ENCODE results near the gene SEMA6C. TPM values are rescaled to one million over a fixed set of nuclear protein-coding genes. Genes with fewer than 3 reads are reported as not detected.
"Not testable (repeated sequence)": the region's sequence is repeated elsewhere in the genome, so short reads cannot be mapped to it uniquely, and the experiment has no call there.

SEMA6C gene, protein sequence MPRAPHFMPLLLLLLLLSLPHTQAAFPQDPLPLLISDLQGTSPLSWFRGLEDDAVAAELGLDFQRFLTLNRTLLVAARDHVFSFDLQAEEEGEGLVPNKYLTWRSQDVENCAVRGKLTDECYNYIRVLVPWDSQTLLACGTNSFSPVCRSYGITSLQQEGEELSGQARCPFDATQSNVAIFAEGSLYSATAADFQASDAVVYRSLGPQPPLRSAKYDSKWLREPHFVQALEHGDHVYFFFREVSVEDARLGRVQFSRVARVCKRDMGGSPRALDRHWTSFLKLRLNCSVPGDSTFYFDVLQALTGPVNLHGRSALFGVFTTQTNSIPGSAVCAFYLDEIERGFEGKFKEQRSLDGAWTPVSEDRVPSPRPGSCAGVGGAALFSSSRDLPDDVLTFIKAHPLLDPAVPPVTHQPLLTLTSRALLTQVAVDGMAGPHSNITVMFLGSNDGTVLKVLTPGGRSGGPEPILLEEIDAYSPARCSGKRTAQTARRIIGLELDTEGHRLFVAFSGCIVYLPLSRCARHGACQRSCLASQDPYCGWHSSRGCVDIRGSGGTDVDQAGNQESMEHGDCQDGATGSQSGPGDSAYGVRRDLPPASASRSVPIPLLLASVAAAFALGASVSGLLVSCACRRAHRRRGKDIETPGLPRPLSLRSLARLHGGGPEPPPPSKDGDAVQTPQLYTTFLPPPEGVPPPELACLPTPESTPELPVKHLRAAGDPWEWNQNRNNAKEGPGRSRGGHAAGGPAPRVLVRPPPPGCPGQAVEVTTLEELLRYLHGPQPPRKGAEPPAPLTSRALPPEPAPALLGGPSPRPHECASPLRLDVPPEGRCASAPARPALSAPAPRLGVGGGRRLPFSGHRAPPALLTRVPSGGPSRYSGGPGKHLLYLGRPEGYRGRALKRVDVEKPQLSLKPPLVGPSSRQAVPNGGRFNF
- total RNA-seq (10 to 100 TPM in 1 of 2 donors, 1 to 10 TPM in 1; 8.1 to 25.2 TPM), polyA plus RNA-seq (10 to 100 TPM in 1 of 2 donors, 1 to 10 TPM in 1; 2.5 to 28.8 TPM)
- long read RNA-seq, donor 1, partial matches to known transcripts: 0 of 1 reads
- long read RNA-seq, donor 1, other reads (novel, unspliced or antisense): 1 of 1 reads
- long read RNA-seq, donor 2, partial matches to known transcripts: 5 of 12 reads
- long read RNA-seq, donor 2, other reads (novel, unspliced or antisense): 7 of 12 reads

DNA sequence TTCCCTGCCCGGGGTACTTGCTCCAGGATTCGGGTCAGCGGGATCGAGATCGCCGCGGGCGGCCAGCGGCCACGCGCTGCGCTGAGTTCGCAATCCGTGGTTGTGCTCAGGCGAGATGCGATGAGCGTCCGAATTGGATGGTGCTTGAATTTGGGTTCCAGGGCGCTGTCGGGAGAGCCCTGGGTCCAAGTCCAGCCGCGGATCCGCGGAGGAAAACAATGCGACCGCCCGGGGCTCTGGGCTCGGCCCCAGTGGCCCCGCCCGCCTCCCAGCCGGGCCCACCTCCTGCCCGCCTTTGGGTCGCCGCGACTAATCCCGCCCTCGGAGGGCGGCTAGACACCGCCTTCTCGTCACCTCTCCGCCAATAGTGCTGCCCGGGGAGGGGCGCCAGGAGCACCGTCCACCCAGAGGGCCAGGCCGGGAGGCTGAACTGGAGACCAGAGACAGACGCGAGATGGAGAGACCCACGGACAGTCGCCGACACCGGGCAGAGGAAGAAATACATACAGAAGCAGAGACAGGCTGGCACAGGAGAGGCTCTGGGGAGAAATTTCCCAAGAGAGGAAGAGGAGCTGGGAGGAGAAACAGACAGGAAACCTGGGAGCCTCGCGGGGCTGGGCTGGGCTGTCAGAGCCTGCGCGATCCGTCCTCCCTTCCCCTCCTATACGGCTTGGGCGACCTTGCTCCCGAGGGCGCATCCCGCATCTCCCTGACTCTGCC lies at the start of gene SEMA6C:
Gene SEMA6C, minus strand, starts transcription at position 220 of the 720 bp plus-strand sequence. CDS start 4,010 bp downstream, outside the sequence.
- H3K9me3 ChIP-seq (ENCODE audit: control insufficient read depth, low read length): no peaks in the 10 kb centered on the region
- intact Hi-C loops (cut with DNase I): no loop called here
- H3K4me1 ChIP-seq (ENCODE audit: control insufficient read depth in 1 of 2, insufficient read depth in 2 of 2, low read length in 2 of 2): no peaks in the 10 kb centered on the region
- DNase-seq (peak; percentile 97 to 98), ATAC-seq (ENCODE audit: low FRiP score) (peak; percentile 99)
- peak within 1 kb of the TSS in 1 of 2 donors; percentile 18 for H3K27ac ChIP-seq (ENCODE audit: low read depth in 1 of 2, low read length in 2 of 2)
- peak within 1 kb of the TSS; percentile 68 to 77 for H3K4me3 ChIP-seq (ENCODE audit: low read length in 2 of 2)
- H3K36me3 ChIP-seq (ENCODE audit: control insufficient read depth in 1 of 2, insufficient read depth in 2 of 2, low read length in 1 of 2): no peaks in the 10 kb centered on the region
- no peaks in the 10 kb centered on the region for H3K27me3 ChIP-seq (ENCODE audit: control insufficient read depth in 1 of 2, insufficient read depth in 2 of 2, low read length in 1 of 2)
- 0% methylated on average over 60 to 61 of the region's 61 CpGs for WGBS, 2 donors

DNA sequence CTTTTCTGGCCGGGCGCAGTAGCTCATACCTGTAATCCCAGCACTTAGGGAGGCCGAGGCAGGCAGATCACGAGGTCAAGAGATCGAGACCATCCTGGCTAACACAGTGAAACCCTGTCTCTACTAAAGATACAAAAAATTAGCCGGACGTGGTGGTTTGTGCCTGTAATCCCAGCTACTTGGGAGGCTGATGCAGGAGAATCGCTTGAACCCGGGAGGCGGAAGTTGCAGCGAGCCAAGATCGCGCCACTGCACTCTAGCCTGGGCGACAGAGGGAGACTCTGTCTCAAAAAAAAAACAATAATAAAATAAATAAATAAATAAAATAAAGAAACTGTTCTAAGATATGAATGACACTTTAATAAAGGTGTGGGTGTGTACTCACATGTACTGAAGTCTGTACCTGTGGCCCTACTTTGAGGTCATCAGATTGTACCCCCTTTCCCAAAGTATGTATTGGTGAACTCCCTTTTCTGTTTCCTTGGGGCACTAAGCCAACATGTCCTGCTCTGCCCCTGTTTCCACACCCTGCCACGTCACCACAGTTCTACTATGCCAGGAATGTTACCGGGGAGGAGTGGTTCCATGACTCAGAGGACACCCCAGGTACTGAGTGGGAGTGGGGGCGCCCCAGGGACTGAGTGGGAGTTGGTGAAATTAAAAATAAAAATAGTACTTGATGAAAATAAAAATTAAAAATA lies 48.6 kb upstream of the SEMA6C start:
- WGBS, 2 donors: 76 to 77% methylated on average over 17 of the region's 17 CpGs
- not testable (repeated sequence) for H3K4me3 ChIP-seq (ENCODE audit: low read length in 2 of 2); H3K9me3 ChIP-seq (ENCODE audit: control insufficient read depth, low read length); ATAC-seq (ENCODE audit: low FRiP score); H3K27ac ChIP-seq (ENCODE audit: low read depth in 1 of 2, low read length in 2 of 2); H3K27me3 ChIP-seq (ENCODE audit: control insufficient read depth in 1 of 2, insufficient read depth in 2 of 2, low read length in 1 of 2); H3K4me1 ChIP-seq (ENCODE audit: control insufficient read depth in 1 of 2, insufficient read depth in 2 of 2, low read length in 2 of 2); H3K36me3 ChIP-seq (ENCODE audit: control insufficient read depth in 1 of 2, insufficient read depth in 2 of 2, low read length in 1 of 2)
- intact Hi-C loops (cut with DNase I): loop anchor here in 1 of 2 donors (5.0 to 10.0 kb wide), 2 partner anchors 57 to 150 kb away; partner anchors contain the start of genes PSMD4 and RFX5
- DNase-seq: peak; percentile 64 to 81

DNA sequence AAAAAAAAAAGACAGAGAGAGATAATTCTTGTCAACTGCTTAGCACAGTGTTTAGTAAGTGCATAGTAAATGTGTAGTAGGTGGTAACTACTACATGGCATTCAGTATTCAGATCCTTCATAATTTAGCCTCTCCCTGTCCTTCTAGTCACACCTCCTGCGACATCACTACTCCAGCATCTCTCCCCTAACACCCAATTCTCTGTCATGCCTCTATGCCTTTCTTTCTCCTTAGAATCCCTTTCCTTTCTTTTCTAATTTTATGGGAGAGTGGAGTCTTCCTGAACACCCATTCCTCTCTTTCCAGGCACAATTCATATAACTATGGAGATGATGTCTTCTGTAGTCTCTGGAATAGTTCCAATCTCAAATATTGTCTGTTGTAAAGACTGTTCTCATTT lies 47.4 kb upstream of the SEMA6C start:
- Histone ChIP-seq H3K4me1 (ENCODE audit: control insufficient read depth in 1 of 2, insufficient read depth in 2 of 2, low read length in 2 of 2) (no peaks in the 10 kb centered on the region), H3K4me3 (ENCODE audit: low read length in 2 of 2) (no peak overlapping the region), H3K9me3 (ENCODE audit: control insufficient read depth, low read length) (no peaks in the 10 kb centered on the region), H3K27me3 (ENCODE audit: control insufficient read depth in 1 of 2, insufficient read depth in 2 of 2, low read length in 1 of 2) (no peaks in the 10 kb centered on the region), H3K36me3 (ENCODE audit: control insufficient read depth in 1 of 2, insufficient read depth in 2 of 2, low read length in 1 of 2) (no peaks in the 10 kb centered on the region), H3K27ac (ENCODE audit: low read depth in 1 of 2, low read length in 2 of 2) (no peak overlapping the region)
- ATAC-seq (ENCODE audit: low FRiP score) (no peak), DNase-seq (no peak)
- 85 to 88% methylated on average over 1 of the region's 1 CpG for WGBS, 2 donors
- intact Hi-C loops (cut with DNase I): loop anchor here in 1 of 2 donors (10.0 kb wide), 1 partner anchor 151 kb away; the partner anchor contains the start of gene RFX5

DNA sequence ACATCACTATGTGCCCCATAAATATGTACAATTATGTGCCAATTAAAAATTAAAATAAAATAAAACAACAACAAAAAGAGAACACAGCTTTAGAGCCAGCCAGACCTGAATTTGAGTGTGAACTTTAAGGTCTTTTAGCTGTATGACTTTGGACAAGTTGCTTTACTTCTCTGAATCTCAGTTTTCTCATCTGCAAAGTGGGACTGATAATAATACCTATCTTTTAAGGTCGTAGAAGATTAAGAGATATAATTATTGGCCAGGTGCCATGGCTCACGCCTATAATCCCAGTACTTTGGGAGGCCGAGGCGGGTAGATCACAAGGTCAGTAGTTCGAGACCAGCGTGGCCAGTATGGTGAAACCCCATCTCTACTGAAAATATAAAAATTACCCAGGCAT lies 46.9 kb upstream of the SEMA6C start:
- no peak for ATAC-seq (ENCODE audit: low FRiP score)
- Histone ChIP-seq H3K36me3 (ENCODE audit: control insufficient read depth in 1 of 2, insufficient read depth in 2 of 2, low read length in 1 of 2) (no peaks in the 10 kb centered on the region), H3K4me1 (ENCODE audit: control insufficient read depth in 1 of 2, insufficient read depth in 2 of 2, low read length in 2 of 2) (no peaks in the 10 kb centered on the region), H3K27ac (ENCODE audit: low read depth in 1 of 2, low read length in 2 of 2) (no peak overlapping the region), H3K27me3 (ENCODE audit: control insufficient read depth in 1 of 2, insufficient read depth in 2 of 2, low read length in 1 of 2) (no peaks in the 10 kb centered on the region), H3K9me3 (ENCODE audit: control insufficient read depth, low read length) (no peaks in the 10 kb centered on the region), H3K4me3 (ENCODE audit: low read length in 2 of 2) (no peak overlapping the region)
- peak in 1 of 2 donors; percentile 39 for DNase-seq
- intact Hi-C loops (cut with DNase I): loop anchor here in 1 of 2 donors (10.0 kb wide), 1 partner anchor 151 kb away; the partner anchor contains the start of gene RFX5
- WGBS, 2 donors: 77 to 84% methylated on average over 6 of the region's 6 CpGs

DNA sequence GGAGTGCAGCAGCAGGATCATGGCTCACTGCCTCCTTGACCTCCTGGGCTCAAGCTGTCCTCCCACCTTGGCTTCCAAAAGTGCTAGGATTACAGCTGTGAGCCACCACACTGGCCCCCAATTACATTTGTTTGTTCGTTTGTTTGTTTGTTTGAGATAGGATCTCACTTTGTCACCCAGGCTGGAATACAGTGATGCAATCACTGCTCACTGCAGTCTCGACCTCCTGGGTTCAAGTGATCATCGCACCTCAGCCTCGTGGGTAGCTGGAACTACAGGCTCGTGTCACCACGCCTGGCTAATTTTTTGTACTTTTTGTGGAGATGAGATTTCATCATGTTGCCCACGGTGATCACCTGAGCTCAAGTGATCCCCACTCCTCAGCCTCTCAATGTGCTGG lies 45.6 kb upstream of the SEMA6C start:
- H3K4me1 ChIP-seq (ENCODE audit: control insufficient read depth in 1 of 2, insufficient read depth in 2 of 2, low read length in 2 of 2): no peaks in the 10 kb centered on the region
- no peak for DNase-seq
- intact Hi-C loops (cut with DNase I): loop anchor here in 1 of 2 donors (10.0 kb wide), 1 partner anchor 153 kb away; the partner anchor contains the start of gene RFX5
- no peaks in the 10 kb centered on the region for H3K9me3 ChIP-seq (ENCODE audit: control insufficient read depth, low read length)
- H3K36me3 ChIP-seq (ENCODE audit: control insufficient read depth in 1 of 2, insufficient read depth in 2 of 2, low read length in 1 of 2): no peaks in the 10 kb centered on the region
- ATAC-seq (ENCODE audit: low FRiP score): no peak
- no peak overlapping the region for H3K27ac ChIP-seq (ENCODE audit: low read depth in 1 of 2, low read length in 2 of 2)
- no peaks in the 10 kb centered on the region for H3K27me3 ChIP-seq (ENCODE audit: control insufficient read depth in 1 of 2, insufficient read depth in 2 of 2, low read length in 1 of 2)
- 81 to 82% methylated on average over 7 of the region's 7 CpGs for WGBS, 2 donors
- no peak overlapping the region for H3K4me3 ChIP-seq (ENCODE audit: low read length in 2 of 2)

DNA sequence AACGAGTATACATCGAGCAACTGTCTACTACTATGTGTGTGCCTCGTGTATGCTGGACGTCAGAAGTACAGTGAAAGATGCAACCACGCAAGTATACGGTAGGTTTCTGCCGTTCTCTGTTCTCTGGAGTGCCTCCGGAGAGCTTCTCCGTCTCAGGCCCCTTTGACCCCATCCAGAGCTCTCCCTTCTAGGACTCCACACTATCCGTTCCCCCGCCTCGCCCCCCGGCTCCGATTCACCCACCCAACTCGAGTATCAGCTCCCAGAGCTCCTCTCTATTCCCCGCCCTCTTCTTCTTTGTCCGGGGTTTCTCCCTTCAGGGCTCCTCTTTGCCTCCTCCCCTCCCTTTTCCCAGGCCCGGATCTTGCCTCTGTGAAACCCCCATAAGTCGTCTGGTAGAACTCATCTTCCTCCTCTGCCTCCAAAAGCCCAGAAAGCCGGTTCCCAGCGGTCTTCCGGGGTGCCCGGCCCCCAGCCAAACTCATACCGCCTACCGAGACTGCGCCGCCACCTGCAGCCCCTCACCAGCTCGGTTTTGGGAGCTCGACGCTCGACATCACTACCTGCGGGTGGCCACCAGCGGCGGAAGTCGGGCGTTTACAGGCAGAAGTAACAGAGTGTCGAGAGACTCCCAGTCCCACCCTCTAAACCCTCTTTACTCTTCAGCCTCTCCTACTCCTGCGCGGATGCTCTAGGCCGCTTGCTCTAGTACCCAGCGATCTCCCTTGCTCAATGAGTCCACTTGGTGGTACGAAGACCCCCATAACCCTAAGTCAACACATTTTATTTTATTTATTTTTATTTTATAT lies 43.4 kb upstream of the SEMA6C start, which contains the start of gene VPS72:
Gene VPS72, minus strand, starts transcription at position 561 of the 809 bp plus-strand sequence. Its CDS starts 76 bp downstream, at position 485.
- intact Hi-C loops (cut with DNase I): loop anchor here in 1 of 2 donors (10.0 kb wide), 1 partner anchor 155 kb away; the partner anchor contains the start of gene RFX5

DNA sequence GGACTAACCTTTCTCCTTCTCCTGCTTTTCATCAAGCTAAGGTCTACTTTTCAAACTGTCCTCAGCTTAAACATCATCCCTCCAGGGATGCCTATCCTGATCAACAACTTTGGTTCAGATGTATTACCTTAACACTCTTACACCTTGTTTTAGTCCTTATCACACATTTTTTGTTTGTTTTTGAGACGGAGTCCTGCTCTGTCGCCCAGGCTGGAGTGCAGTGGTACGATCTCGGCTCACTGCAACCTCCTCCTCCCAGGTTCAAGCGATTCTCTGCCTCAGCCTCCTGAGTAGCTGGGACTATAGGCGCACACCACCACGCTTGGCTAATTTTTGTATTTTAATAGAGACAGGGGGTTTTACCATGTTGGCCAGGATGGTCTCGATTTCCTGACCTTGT lies 42.2 kb upstream of the SEMA6C start:
- H3K4me1 ChIP-seq (ENCODE audit: control insufficient read depth in 1 of 2, insufficient read depth in 2 of 2, low read length in 2 of 2); intact Hi-C loops (cut with DNase I); ATAC-seq (ENCODE audit: low FRiP score): not testable (repeated sequence)

More for the DNA sequence above, 43.4 kb upstream of the SEMA6C start, which contains the start of gene VPS72:
- DNase-seq (peak; percentile 90 to 94), ATAC-seq (ENCODE audit: low FRiP score) (peak; percentile 96)
- H3K9me3 ChIP-seq (ENCODE audit: control insufficient read depth, low read length): no peaks in the 10 kb centered on the region
- no peaks in the 10 kb centered on the region for H3K27me3 ChIP-seq (ENCODE audit: control insufficient read depth in 1 of 2, insufficient read depth in 2 of 2, low read length in 1 of 2)
- peak within 1 kb of the TSS; percentile 50 to 70 for H3K4me3 ChIP-seq (ENCODE audit: low read length in 2 of 2)
- H3K27ac ChIP-seq (ENCODE audit: low read depth in 1 of 2, low read length in 2 of 2): peak within 1 kb of the TSS in 1 of 2 donors; percentile 55
- H3K4me1 ChIP-seq (ENCODE audit: control insufficient read depth in 1 of 2, insufficient read depth in 2 of 2, low read length in 2 of 2): no peaks in the 10 kb centered on the region
- 0% methylated on average over 42 of the region's 42 CpGs for WGBS, 2 donors
- no peaks in the 10 kb centered on the region for H3K36me3 ChIP-seq (ENCODE audit: control insufficient read depth in 1 of 2, insufficient read depth in 2 of 2, low read length in 1 of 2)

More for the DNA sequence above, 42.2 kb upstream of the SEMA6C start:
- not testable (repeated sequence) for H3K4me3 ChIP-seq (ENCODE audit: low read length in 2 of 2); H3K9me3 ChIP-seq (ENCODE audit: control insufficient read depth, low read length); H3K36me3 ChIP-seq (ENCODE audit: control insufficient read depth in 1 of 2, insufficient read depth in 2 of 2, low read length in 1 of 2); H3K27me3 ChIP-seq (ENCODE audit: control insufficient read depth in 1 of 2, insufficient read depth in 2 of 2, low read length in 1 of 2); H3K27ac ChIP-seq (ENCODE audit: low read depth in 1 of 2, low read length in 2 of 2)
- WGBS, 2 donors: 75 to 77% methylated on average over 8 of the region's 8 CpGs
- DNase-seq: peak in 1 of 2 donors; percentile 20
